Endometrium (tissue), 2 donors: Measurements from ENCODE around the gene RFLNA.

Source experiments
- FAIRE-seq: peaks from 2 replicates; lab custom pipeline; 2012; peaks lifted over from hg19 to GRCh38; lab: Jason Lieb, UNC
- donor health status: control.
- donor health status: control.

The RFLNA gene

DNA sequence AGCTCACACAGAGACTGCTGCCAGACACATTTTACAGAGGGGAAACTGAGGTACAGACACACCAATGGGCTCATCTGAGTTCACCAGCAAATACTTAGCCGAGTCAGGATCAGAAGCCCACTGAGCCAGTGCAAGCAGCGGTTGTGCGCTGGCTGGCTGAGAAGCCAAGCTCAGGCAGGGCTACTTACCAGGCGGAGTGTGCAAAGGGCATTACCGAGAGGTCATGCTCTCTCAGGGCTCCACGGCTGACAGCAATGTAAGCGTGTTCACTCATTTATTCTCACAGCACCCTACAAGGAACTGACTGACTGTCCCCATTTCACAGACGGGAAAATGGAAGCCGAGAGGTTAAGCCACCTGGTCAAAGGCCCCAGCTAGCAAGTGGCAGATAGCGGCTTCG, 63.7 kb downstream of the RFLNA start:
- FAIRE-seq: no peak

DNA sequence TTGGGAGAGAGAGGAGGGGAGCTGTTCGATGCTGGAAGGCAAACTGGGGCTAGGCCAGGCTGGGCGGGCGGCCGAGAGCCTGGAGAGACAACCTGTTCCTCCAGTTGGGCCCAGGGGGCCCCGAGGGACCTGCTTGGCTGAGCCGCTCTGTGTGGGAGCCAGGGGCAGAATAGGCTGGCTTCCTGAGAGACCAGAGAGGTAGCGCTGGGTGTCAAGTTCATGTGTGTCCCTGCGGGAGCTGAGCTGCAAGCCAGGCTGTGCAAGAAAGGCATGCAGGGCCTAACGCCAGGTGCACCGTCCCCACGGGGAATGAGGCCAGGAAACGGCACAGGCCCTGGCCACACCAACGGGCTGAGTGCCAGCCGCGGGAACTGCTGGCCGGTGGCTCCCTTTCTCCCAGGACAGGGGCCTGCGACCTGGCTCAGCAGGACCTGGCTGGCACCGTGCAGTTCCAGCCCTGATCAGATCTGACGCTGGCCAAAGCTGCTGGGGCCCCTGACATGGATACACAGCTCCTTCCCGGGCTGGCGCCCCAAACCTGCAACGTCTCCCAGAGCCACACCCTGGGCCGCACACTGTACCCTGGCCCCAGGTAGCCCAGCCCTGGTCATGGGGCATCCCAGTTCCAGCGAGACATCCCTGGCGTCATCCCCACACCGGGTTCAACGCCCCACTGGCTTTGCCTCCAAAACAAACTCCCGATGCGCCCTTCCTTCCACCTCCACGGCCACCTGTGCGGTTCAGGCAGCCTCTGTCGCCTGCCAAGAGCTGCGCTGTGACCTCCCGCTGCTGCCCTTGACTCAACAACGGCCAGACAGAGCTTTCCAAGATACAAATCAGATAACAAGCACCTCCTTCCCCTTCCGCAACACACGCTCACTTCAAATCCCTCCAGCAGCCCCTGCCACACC, 65.0 kb downstream of the RFLNA start:
- no peak for FAIRE-seq

DNA sequence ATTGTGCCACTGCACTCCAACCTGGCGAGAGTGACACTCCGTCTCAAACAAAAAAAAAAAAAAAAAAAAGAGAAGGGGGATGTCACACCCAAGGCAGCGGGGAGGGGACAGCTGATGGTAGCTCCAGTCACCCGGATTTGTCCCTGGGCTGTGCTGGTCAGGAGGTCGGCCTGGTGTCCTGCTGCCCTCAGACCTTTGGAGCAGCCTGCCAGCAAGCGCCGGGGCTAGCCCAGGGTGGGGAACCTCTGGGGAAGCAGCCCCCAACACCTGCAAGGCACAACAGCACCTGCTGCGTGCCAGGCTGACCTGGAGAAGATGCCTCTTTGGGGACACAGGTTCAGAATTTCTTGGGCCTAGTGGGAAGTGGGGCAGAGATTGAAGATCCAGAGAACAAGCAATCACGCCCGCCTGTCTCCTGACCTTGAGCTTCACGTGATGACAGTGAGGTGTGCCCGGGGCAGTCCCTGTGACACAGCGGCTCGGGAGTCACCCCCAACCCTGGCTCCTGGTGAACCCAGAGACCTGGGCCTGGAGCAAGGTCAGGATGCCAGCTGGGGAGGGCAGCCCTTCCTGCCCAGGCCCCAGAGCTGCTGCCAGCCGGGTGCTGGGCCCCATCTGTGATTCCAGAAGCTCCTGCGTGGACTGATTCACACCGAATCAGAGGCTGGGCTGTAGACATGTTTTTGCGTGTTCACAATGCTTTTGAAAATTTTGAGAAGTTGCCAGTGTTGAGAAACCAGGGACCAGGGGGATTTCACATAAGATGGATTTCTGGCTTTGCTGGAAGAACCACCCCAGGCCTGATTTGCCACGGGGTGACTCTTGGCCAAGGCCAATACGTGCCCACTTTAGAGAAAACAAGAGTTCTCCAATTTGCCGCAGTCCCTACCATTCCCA, 66.4 kb downstream of the RFLNA start:
- FAIRE-seq: no peak

DNA sequence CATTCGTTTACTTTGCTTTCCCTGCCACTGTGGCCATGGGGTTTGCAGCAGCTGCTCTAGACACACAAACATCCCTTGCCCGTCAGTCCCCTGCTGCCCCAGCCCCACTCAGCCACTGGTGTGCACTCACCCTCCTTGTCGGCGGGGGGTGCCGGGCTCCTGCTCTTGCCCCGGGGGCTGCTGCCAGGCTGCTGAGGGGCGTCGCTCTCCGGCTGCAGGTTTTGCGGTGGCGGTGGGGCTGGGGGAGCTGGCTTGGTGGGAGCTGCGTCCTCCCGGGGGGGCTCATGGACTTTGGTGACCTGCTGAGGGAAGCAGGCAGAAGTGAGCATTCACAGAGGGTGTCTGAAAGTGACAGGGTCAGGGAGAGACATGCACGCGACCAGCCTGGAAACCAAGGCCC, 67.1 kb downstream of the RFLNA start:
- no peak for FAIRE-seq

DNA sequence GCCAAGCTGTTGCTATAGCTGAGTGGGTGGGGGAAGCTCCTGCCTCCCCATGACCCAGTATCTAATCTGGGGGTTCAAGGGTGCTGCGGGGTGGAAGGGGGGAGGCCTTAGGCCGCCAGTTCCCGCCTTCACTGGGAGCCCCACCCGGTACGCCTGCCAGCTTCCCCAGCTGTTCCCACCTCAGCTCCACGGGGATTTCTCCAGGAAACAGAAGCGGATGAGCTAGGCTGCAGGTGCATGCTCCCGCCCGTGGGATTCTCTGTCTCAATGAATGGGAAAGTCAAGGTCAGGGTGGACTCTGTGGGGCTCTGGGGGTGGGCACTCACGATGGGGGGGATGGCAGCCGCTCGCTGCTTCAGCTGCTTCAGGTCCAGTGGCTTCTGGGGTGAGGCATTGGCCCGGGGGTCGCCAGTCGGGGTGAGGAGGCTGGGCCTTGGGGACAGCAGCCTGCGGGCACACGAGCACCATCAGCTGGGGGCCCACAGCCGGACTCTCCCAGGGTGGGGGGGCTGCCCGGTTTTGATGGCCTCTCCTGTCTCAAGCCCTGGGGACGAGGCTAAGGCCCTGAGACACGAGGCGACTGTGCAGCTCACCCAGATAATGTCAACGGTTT, 68.6 kb downstream of the RFLNA start:
- FAIRE-seq: no peak

DNA sequence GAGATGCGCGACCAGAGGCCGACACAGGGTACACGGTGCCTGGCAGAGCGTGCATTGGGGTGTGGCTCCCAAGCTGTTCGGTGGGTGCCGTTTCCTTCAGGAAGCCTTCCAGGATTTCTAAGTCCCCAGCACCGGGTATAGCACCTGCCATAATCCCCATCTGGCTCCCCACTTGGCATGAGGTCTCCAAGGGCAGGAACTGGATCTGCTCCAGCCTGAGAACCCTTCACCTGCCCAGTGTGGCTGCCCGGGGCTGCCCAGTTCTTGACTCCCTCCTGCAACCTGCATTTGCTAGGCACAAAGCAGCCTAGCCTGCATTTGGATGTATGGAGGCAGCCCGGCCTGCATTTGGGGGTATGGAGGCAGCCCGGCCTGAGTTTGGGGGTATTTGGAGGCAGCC, 69.7 kb downstream of the RFLNA start:
- FAIRE-seq: no peak
